Skeletal muscle tissue (tissue), 4 donors: Measurements from ENCODE around the gene HCRTR1. TPM values are rescaled to one million over a fixed set of nuclear protein-coding genes. Genes with fewer than 3 reads are reported as not detected.
A peak's percentile ranks its signal among the peaks of the same experiment; 100 is the strongest.

ENCODE experiments used
- H3K27ac ChIP-seq: one replicate; pipeline ENCODE4 v1.7.0; 2013; ENCODE audit warnings: mild to moderate bottlenecking, low read depth, low read length, inconsistent platforms
- H3K27me3 ChIP-seq, 3 donors: one replicate each; pipeline ENCODE4 v1.7.0; 2013; ENCODE audit warnings: low read length in 3 of 3; ENCODE audit not compliant: control insufficient read depth in 3 of 3, insufficient read depth in 3 of 3
- H3K36me3 ChIP-seq, 3 donors: one replicate each; pipeline ENCODE4 v1.7.0; 2013; ENCODE audit warnings: low read length in 3 of 3; ENCODE audit not compliant: control insufficient read depth in 3 of 3, insufficient read depth in 3 of 3
- H3K4me1 ChIP-seq, 3 donors: one replicate each; pipeline ENCODE4 v1.7.0; 2013; ENCODE audit warnings: low read length in 3 of 3, mild to moderate bottlenecking in 3 of 3; ENCODE audit not compliant: control insufficient read depth in 3 of 3, insufficient read depth in 3 of 3
- H3K4me3 ChIP-seq, 3 donors: one replicate each; pipeline ENCODE4 v1.7.0; 2013; ENCODE audit warnings: low read length in 3 of 3
- H3K9ac ChIP-seq, 3 donors: one replicate each; pipeline ENCODE4 v1.7.0; 2013; ENCODE audit warnings: low read length in 3 of 3, mild to moderate bottlenecking in 3 of 3, moderate library complexity in 2 of 3, low read depth in 1 of 3
- H3K9me3 ChIP-seq, 3 donors: one replicate each; pipeline ENCODE4 v1.7.0; 2013; ENCODE audit warnings: low read length in 3 of 3; ENCODE audit not compliant: control insufficient read depth in 3 of 3
- total RNA-seq: library from RNA; depleted of rRNA; stranded (reverse); fragments of >200 nt; gene quantifications from one replicate; pipeline ENCODE4 v1.2.3, GENCODE V29; 2014
- donor health status: Osteomylitis.

HCRTR1 gene
- total RNA-seq, 1 donor from 2014 or later, result not detected

- peaks cover 7 to 10% (median 7%) of the 10 kb centered on the region in 3 donors for H3K4me1 ChIP-seq
- H3K27me3 ChIP-seq, result no peaks in the 10 kb centered on the region
- H3K27ac ChIP-seq, result no peak overlapping the region
- no peaks in the 10 kb centered on the region for H3K9me3 ChIP-seq
- H3K9ac ChIP-seq, result no peak overlapping the region
- H3K36me3 ChIP-seq, result peaks cover 0 to 8% (median 2%) of the 10 kb centered on the region in 3 donors
- H3K4me3 ChIP-seq, result no peak overlapping the region
These were observed 46.3 kb downstream of the HCRTR1 start for GRCh38 chr1:31663622-31664452.

GRCh38 chr1:31664528-31664927 is 47.0 kb downstream of the HCRTR1 start:
- H3K4me3 ChIP-seq, result no peak overlapping the region
- peaks cover 12 to 15% (median 14%) of the 10 kb centered on the region in 3 donors for H3K4me1 ChIP-seq
- no peak overlapping the region for H3K9ac ChIP-seq
- H3K27ac ChIP-seq, result no peak overlapping the region
- H3K27me3 ChIP-seq, result no peaks in the 10 kb centered on the region
- H3K9me3 ChIP-seq, result no peaks in the 10 kb centered on the region
- H3K36me3 ChIP-seq, result peaks cover 0 to 4% (median 2%) of the 10 kb centered on the region in 3 donors

GRCh38 chr1:31665234-31665878 is 47.9 kb downstream of the HCRTR1 start:
- no peak overlapping the region for H3K4me3 ChIP-seq

DNA sequence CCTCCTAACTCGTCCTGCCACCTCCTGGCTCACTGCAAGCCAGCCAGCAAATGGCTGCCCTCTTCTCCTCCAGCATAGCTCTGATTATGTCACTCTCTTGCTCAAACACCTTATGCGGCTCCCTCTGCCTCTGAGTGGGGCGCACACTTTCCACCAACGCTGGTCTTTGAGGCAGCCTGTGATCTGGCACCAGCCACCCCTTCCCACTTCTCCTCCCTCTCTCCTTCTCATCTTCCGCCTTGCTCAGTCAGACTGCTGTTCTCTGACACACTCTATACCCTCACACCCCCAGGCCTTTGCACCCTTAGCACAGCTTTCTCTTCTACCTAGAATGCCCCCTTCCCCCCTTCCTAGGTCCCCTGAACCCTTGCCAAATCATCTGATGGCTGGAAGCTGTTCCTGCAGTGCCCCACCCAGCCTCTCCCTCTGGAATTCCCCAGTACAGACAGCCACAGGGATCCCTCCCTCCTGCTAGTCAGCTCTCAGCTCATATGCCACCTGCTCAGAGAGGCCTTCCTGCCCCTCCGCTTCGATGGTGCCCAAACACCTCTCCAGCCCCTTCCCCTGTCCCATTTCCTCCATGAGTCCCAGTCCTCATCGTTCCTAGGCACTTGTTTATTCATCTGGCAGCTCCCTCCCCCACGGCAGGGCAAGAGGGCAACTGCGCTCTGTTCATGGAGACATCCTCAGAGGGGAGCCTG is 48.9 kb downstream of the HCRTR1 start:
- Histone ChIP-seq H3K36me3 (peaks cover 0 to 2% (median 0%) of the 10 kb centered on the region in 3 donors), H3K9ac (peak overlapping the region in 1 of 3 donors; percentile 40), H3K27ac (no peak overlapping the region), H3K9me3 (no peaks in the 10 kb centered on the region), H3K4me3 (no peak overlapping the region), H3K27me3 (no peaks in the 10 kb centered on the region), H3K4me1 (peaks cover 31 to 33% (median 33%) of the 10 kb centered on the region in 3 donors)

More at GRCh38 chr1:31665234-31665878, 47.9 kb downstream of the HCRTR1 start:
- Histone ChIP-seq H3K9me3 (no peaks in the 10 kb centered on the region), H3K4me1 (peaks cover 21 to 23% (median 22%) of the 10 kb centered on the region in 3 donors), H3K9ac (peak overlapping the region in 1 of 3 donors; percentile 3), H3K27me3 (no peaks in the 10 kb centered on the region), H3K27ac (no peak overlapping the region), H3K36me3 (peaks cover 0 to 2% (median 2%) of the 10 kb centered on the region in 3 donors)

- H3K27me3 ChIP-seq, result no peaks in the 10 kb centered on the region
- peak overlapping the region in 1 of 3 donors; percentile 40 for H3K9ac ChIP-seq
- no peak overlapping the region for H3K4me3 ChIP-seq
- H3K27ac ChIP-seq, result no peak overlapping the region
- H3K9me3 ChIP-seq, result no peaks in the 10 kb centered on the region
- peaks cover 37 to 39% (median 38%) of the 10 kb centered on the region in 3 donors for H3K4me1 ChIP-seq
- H3K36me3 ChIP-seq, result peaks cover 0 to 2% (median 0%) of the 10 kb centered on the region in 3 donors
These were observed 49.7 kb downstream of the HCRTR1 start for GRCh38 chr1:31667065-31667785.

GRCh38 chr1:31668303-31668883 is 50.9 kb downstream of the HCRTR1 start:
- Histone ChIP-seq H3K27me3 (no peaks in the 10 kb centered on the region), H3K4me3 (no peak overlapping the region), H3K27ac (no peak overlapping the region), H3K9ac (no peak overlapping the region), H3K9me3 (no peaks in the 10 kb centered on the region), H3K36me3 (peaks cover 0 to 2% (median 0%) of the 10 kb centered on the region in 3 donors), H3K4me1 (peaks cover 48 to 51% (median 50%) of the 10 kb centered on the region in 3 donors)

GRCh38 chr1:31669433-31669785 is 51.9 kb downstream of the HCRTR1 start:
- H3K9me3 ChIP-seq, result no peaks in the 10 kb centered on the region
- H3K27me3 ChIP-seq, result no peaks in the 10 kb centered on the region
- H3K4me1 ChIP-seq, result peaks cover 56 to 61% (median 60%) of the 10 kb centered on the region in 3 donors
- peaks cover 0 to 2% (median 0%) of the 10 kb centered on the region in 3 donors for H3K36me3 ChIP-seq
- peak overlapping the region; percentile 58 to 76 (median 68) for H3K4me3 ChIP-seq
- peak overlapping the region; percentile 66 to 82 (median 69) for H3K9ac ChIP-seq
- H3K27ac ChIP-seq, result peak overlapping the region; percentile 77

DNA sequence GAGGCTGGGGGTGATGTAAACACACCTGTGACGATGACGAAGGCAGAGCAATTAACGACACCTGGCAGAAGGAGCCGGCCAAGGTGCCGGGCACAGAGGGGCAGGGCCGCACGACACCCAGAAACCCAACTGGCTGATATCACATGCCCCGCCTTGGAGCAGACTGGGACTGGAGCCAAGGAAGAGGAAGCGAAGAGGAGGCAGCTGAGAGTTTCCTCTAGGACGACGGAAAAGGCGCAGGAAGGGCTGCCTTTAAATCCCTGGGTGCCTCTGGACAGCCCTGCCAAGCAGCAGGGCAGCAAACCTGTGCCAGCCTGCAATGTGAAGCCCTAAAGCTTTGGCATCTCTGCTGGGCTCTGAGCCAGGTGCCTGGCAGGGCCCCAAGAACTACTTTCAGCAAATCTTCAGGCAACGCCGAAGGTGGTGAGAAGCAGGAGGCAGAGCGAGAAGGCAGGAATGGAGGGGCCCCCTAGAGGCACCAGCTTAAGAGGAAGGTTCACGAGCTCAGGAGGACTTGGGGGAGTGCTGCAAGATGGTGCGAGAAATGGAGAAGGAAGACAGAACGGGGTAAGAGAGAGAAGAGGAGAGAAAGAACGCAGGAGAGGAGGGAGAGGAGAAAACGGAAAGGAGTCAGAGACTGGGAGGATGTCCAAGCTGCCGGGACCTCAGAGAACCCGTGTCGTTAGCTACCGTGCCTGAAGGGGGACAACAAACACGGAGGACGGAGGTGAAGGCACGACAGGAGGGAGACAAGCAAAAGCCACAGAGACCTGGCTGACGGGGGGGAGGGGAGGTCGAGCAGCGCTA is 52.5 kb downstream of the HCRTR1 start:
- Histone ChIP-seq H3K36me3 (peaks cover 0 to under 1% (median 0%) of the 10 kb centered on the region in 3 donors), H3K4me1 (peaks cover 61 to 66% (median 65%) of the 10 kb centered on the region in 3 donors), H3K9ac (peak overlapping the region; percentile 66 to 82 (median 69)), H3K27ac (peak overlapping the region; percentile 77), H3K27me3 (no peaks in the 10 kb centered on the region), H3K4me3 (peak overlapping the region; percentile 58 to 76 (median 68)), H3K9me3 (no peaks in the 10 kb centered on the region)
